Liver (tissue), 9 donors: ENCODE measurements around the gene IRX2. TPM values are rescaled to one million over a fixed set of nuclear protein-coding genes. Genes with fewer than 3 reads are reported as not detected.

ENCODE experiments used
- DNase-seq: peaks from one replicate; pipeline ENCODE4 v3.0.0-alpha.2; 2017; ENCODE audit warnings: low spot score
- H3K27ac ChIP-seq, 2 donors: one replicate each; pipeline ENCODE4 v1.7.0; 2013; ENCODE audit warnings: inconsistent platforms in 2 of 2, low read length in 2 of 2, control low read depth in 1 of 2, low read depth in 1 of 2, mild to moderate bottlenecking in 1 of 2
- H3K27me3 ChIP-seq, 4 donors: one replicate each; pipeline versions ENCODE4 v1.6.1 to v1.7.0; 2013; ENCODE audit warnings: low read length in 3 of 4, inconsistent platforms in 1 of 4, mild to moderate bottlenecking in 1 of 4, moderate library complexity in 1 of 4; ENCODE audit not compliant: control insufficient read depth in 4 of 4, insufficient read depth in 4 of 4
- H3K36me3 ChIP-seq, 4 donors: one replicate each; pipeline versions ENCODE4 v1.6.1 to v1.7.0; 2013; ENCODE audit warnings: low read length in 3 of 4, mild to moderate bottlenecking in 3 of 4, low read depth in 1 of 4, moderate library complexity in 1 of 4; ENCODE audit not compliant: control insufficient read depth in 4 of 4, insufficient read depth in 3 of 4
- H3K4me1 ChIP-seq, 4 donors: one replicate each; pipeline versions ENCODE4 v1.6.1 to v1.7.0; 2013; ENCODE audit warnings: low read length in 3 of 4, mild to moderate bottlenecking in 3 of 4, moderate library complexity in 1 of 4; ENCODE audit not compliant: control insufficient read depth in 4 of 4, insufficient read depth in 4 of 4
- H3K4me3 ChIP-seq, 3 donors: one replicate each; pipeline versions ENCODE4 v1.6.1 to v1.7.0; 2013; ENCODE audit warnings: low read length in 3 of 3, control low read depth in 1 of 3, low read depth in 1 of 3, mild to moderate bottlenecking in 1 of 3
- H3K9ac ChIP-seq, 2 donors: one replicate each; pipeline ENCODE4 v1.7.0; 2013; ENCODE audit warnings: low read length in 2 of 2, mild to moderate bottlenecking in 2 of 2, moderate library complexity in 2 of 2, control low read depth in 1 of 2, low read depth in 1 of 2
- H3K9me3 ChIP-seq, 4 donors: one replicate each; pipeline versions ENCODE4 v1.6.1 to v1.7.0; 2013; ENCODE audit warnings: low read length in 3 of 4; ENCODE audit not compliant: control insufficient read depth in 4 of 4
- ATF3 ChIP-seq: IDR thresholded peaks from 2 replicates; pipeline ENCODE4 v1.6.1; 2016; ENCODE audit warnings: antibody characterized with exemption
- FOXA1 ChIP-seq: IDR thresholded peaks from 2 replicates; pipeline ENCODE4 v1.6.1; 2016; ENCODE audit warnings: antibody characterized with exemption
- FOXA2 ChIP-seq: IDR thresholded peaks from 2 replicates; pipeline ENCODE4 v1.6.1; 2016; ENCODE audit warnings: antibody characterized with exemption
- HNF4A ChIP-seq, 2 donors: conservative IDR thresholded peaks; 2 replicates each; pipeline ENCODE4 v1.6.1; 2016; ENCODE audit warnings: antibody characterized with exemption in 2 of 2, mild to moderate bottlenecking in 2 of 2
- HNF4G ChIP-seq: IDR thresholded peaks from 2 replicates; pipeline ENCODE4 v1.6.1; 2016; ENCODE audit warnings: antibody characterized with exemption
- JUND ChIP-seq, 2 donors: IDR thresholded peaks; 2 replicates each; pipeline ENCODE4 v1.6.1; 2016; ENCODE audit warnings: antibody characterized with exemption in 2 of 2
- MAX ChIP-seq: IDR thresholded peaks from 2 replicates; pipeline ENCODE4 v1.6.1; 2016; ENCODE audit warnings: antibody characterized with exemption
- RAD21 ChIP-seq, 2 donors: IDR thresholded peaks; 2 replicates each; pipeline ENCODE4 v1.6.1; 2016; ENCODE audit warnings: antibody characterized with exemption in 2 of 2, mild to moderate bottlenecking in 2 of 2
- RXRA ChIP-seq, 2 donors: IDR thresholded peaks; 2 replicates each; pipeline ENCODE4 v1.6.1; 2017 to 2018; ENCODE audit warnings: antibody characterized with exemption in 2 of 2, mild to moderate bottlenecking in 1 of 2
- SP1 ChIP-seq: IDR thresholded peaks from 2 replicates; pipeline ENCODE4 v1.6.1; 2018; ENCODE audit warnings: antibody characterized with exemption, mild to moderate bottlenecking
- TAF1 ChIP-seq: conservative IDR thresholded peaks from 2 replicates; pipeline ENCODE4 v1.6.1; 2016; ENCODE audit warnings: antibody characterized with exemption, mild to moderate bottlenecking
- YY1 ChIP-seq: IDR thresholded peaks from 2 replicates; pipeline ENCODE4 v1.6.1; 2016; ENCODE audit warnings: antibody characterized with exemption, mild to moderate bottlenecking
- WGBS: extraction: QIAGEN DNeasy Blood & Tissue Kit; methylation state at CpG from one replicate; pipeline ENCODE4 v1.1.7; 2013; 5-methylcytosine and 5-hydroxymethylcytosine counted together
- polyA plus RNA-seq, 2 donors: library from polyadenylated mRNA; stranded (reverse) in 1 of 2; unstranded in 1 of 2; fragments of 200-250 nt in 1 of 2; fragments of >200 nt in 1 of 2; fragmentation: Nextera tagmentation in 1 of 2; extraction: Ambion mirVana in 1 of 2; gene quantifications; one replicate each; pipeline versions ENCODE4 v1.2.1 to v1.2.3, GENCODE V29; 2013 to 2015
- total RNA-seq, 2 donors: library from RNA; depleted of rRNA; stranded (reverse); fragments of >200 nt; gene quantifications; one replicate each; pipeline ENCODE4 v1.2.3, GENCODE V29; 2014
- TF ChIP-seq, protein P1 (sequence below): fragments of 150-350 bp; IDR thresholded peaks from 2 replicates; pipeline ENCODE4 v1.5.1; 2017; ENCODE audit warnings: improper control_type of control experiment, low read depth, low read length; ENCODE audit not compliant: missing input control
- TF ChIP-seq, protein P2 (sequence below): IDR thresholded peaks from 2 replicates; pipeline ENCODE4 v1.6.1; 2016; ENCODE audit warnings: antibody characterized with exemption, mild to moderate bottlenecking
- donor health status: healthy.
- donor health status: healthy.
- donor health status: healthy.
- donor health status: healthy.
- donor health status: healthy.

The IRX2 gene
- total and polyA plus RNA-seq, 4 donors: not detected

- H3K27me3 ChIP-seq: peaks cover 0 to 8% (median under 1%) of the 10 kb centered on the region in 4 donors
- no peak for TF ChIP-seq HNF4G
- no peak for TF ChIP-seq MAX
- TF ChIP-seq YY1: no peak
- TF ChIP-seq RAD21 (IDR thresholded peaks at IDR 0.05): no peak
- TF ChIP-seq JUND (IDR thresholded peaks at IDR 0.05): no peak
- no peak for TF ChIP-seq FOXA1
- TF ChIP-seq, protein P1, sequence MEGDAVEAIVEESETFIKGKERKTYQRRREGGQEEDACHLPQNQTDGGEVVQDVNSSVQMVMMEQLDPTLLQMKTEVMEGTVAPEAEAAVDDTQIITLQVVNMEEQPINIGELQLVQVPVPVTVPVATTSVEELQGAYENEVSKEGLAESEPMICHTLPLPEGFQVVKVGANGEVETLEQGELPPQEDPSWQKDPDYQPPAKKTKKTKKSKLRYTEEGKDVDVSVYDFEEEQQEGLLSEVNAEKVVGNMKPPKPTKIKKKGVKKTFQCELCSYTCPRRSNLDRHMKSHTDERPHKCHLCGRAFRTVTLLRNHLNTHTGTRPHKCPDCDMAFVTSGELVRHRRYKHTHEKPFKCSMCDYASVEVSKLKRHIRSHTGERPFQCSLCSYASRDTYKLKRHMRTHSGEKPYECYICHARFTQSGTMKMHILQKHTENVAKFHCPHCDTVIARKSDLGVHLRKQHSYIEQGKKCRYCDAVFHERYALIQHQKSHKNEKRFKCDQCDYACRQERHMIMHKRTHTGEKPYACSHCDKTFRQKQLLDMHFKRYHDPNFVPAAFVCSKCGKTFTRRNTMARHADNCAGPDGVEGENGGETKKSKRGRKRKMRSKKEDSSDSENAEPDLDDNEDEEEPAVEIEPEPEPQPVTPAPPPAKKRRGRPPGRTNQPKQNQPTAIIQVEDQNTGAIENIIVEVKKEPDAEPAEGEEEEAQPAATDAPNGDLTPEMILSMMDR: no peak
- TF ChIP-seq ATF3: no peak
- TF ChIP-seq, protein P2, sequence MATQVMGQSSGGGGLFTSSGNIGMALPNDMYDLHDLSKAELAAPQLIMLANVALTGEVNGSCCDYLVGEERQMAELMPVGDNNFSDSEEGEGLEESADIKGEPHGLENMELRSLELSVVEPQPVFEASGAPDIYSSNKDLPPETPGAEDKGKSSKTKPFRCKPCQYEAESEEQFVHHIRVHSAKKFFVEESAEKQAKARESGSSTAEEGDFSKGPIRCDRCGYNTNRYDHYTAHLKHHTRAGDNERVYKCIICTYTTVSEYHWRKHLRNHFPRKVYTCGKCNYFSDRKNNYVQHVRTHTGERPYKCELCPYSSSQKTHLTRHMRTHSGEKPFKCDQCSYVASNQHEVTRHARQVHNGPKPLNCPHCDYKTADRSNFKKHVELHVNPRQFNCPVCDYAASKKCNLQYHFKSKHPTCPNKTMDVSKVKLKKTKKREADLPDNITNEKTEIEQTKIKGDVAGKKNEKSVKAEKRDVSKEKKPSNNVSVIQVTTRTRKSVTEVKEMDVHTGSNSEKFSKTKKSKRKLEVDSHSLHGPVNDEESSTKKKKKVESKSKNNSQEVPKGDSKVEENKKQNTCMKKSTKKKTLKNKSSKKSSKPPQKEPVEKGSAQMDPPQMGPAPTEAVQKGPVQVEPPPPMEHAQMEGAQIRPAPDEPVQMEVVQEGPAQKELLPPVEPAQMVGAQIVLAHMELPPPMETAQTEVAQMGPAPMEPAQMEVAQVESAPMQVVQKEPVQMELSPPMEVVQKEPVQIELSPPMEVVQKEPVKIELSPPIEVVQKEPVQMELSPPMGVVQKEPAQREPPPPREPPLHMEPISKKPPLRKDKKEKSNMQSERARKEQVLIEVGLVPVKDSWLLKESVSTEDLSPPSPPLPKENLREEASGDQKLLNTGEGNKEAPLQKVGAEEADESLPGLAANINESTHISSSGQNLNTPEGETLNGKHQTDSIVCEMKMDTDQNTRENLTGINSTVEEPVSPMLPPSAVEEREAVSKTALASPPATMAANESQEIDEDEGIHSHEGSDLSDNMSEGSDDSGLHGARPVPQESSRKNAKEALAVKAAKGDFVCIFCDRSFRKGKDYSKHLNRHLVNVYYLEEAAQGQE: no peak
- TF ChIP-seq TAF1: no peak
- TF ChIP-seq SP1: no peak
- no peak for DNase-seq
- no peaks in the 10 kb centered on the region for H3K4me1 ChIP-seq
- H3K4me3 ChIP-seq: no peak overlapping the region
- H3K36me3 ChIP-seq: no peaks in the 10 kb centered on the region
- H3K9me3 ChIP-seq: no peaks in the 10 kb centered on the region
- no peak overlapping the region for H3K27ac ChIP-seq
- H3K9ac ChIP-seq: no peak overlapping the region
- WGBS: 58% methylated on average over 3 of the region's 3 CpGs
Observed at GRCh38 chr5:2710910-2711309, 40.6 kb downstream of the IRX2 start.

- no peak for DNase-seq
- Histone ChIP-seq H3K9me3 (no peaks in the 10 kb centered on the region), H3K4me1 (no peaks in the 10 kb centered on the region), H3K27ac (no peak overlapping the region), H3K4me3 (no peak overlapping the region), H3K36me3 (no peaks in the 10 kb centered on the region), H3K9ac (no peak overlapping the region), H3K27me3 (peaks cover 0 to 8% (median under 1%) of the 10 kb centered on the region in 4 donors)
- WGBS: 82% methylated on average over 16 of the region's 16 CpGs
- no peak for TF ChIP-seq JUND (IDR thresholded peaks at IDR 0.05)
- TF ChIP-seq FOXA2: no peak
- no peak for TF ChIP-seq RAD21 (IDR thresholded peaks at IDR 0.05)
- no peak for TF ChIP-seq FOXA1
- TF ChIP-seq HNF4G: no peak
- no peak for TF ChIP-seq RXRA (IDR thresholded peaks at IDR 0.05)
- no peak for TF ChIP-seq HNF4A (conservative IDR thresholded peaks at IDR 0.05)
- TF ChIP-seq YY1: no peak
Observed at GRCh38 chr5:2709976-2710689, 41.3 kb downstream of the IRX2 start.
